GM10847 (cell line): ENCODE measurements around the gene DGAT2.

Source experiments
- POLR2A ChIP-seq: IDR thresholded peaks from 2 replicates; pipeline ENCODE4 v1.6.1; 2011; ENCODE audit not compliant: insufficient read length; ENCODE audit errors: extremely low read depth

Gene DGAT2

GRCh38 chr11:75822541-75822940 lies 54.0 kb downstream of the DGAT2 start:
- TF ChIP-seq POLR2A = no peak

- TF ChIP-seq POLR2A = no peak
Observed at GRCh38 chr11:75823415-75823814, 54.8 kb downstream of the DGAT2 start.

DNA sequence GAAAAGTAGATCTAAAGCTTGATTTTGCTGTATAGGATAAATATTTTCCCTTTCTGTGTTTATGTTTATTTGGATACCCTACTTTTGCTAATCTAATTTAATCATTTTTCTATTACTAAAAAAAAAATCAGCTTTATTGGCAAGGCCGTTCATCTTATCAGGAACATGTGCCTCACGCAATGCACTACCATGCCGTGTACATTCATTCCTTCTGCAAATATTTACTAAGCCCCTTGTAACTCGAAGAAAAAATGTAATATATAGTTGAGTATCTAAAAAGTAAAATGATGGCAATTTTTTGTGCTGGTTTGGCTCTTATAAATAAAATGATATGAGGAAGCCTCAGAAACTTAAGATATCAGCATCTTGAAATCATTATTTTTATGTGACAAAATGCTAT lies 55.4 kb downstream of the DGAT2 start:
- TF ChIP-seq POLR2A = no peak

DNA sequence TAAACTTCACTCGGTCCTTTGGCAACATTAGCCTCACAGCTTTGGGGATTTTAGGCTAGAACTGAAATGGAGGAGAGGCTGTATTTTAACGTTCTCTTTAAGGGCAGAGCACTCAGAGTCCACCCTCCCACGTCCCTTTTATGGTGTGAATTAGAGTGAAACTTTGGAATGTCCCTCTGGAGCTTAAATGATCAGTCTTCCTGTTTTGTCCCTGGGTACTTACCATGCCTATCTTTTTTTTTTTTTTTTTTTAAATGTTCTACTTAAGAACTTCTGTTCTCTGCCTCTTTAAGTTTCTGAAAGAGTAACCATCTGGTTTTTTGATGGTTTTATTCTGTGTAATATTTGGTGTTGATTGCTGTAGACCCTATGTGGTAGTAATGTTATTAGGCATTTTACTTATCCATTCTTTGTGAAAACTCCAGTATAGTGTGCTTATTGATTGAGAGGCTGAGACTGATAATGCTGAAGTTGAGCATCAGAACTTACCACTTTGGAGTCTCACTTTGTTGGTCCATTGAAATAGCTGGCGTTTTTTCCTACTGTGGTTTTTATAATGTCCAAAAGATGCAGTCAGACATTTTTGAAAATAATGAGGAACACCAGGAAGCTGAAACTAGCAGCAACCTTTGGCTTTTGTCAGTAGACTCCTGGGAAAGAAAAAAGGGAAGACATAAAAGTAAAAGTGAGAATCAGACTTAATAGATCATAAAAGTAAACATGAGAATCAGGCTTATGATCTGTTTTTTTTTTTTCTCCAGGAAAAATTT lies 58.1 kb downstream of the DGAT2 start:
- TF ChIP-seq POLR2A = no peak

DNA sequence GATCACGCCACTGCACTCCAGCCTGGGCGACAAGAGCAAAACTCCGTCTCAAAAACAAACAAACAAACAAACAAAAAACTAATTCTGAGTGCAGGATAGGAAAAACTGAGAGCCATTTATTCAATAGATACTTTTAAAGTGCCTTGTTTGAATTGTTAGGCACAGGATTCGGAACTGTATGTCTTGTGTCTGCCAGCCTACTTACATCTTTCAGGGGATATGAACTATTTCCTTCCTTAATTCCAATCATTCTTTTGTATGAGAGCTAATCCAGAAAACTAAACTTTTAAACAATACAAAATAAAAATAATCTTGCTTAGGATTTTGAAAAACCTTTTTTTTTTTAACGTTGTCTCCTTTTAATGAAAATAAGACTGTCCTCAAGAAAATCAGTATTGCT lies 59.0 kb downstream of the DGAT2 start:
- TF ChIP-seq POLR2A = no peak

DNA sequence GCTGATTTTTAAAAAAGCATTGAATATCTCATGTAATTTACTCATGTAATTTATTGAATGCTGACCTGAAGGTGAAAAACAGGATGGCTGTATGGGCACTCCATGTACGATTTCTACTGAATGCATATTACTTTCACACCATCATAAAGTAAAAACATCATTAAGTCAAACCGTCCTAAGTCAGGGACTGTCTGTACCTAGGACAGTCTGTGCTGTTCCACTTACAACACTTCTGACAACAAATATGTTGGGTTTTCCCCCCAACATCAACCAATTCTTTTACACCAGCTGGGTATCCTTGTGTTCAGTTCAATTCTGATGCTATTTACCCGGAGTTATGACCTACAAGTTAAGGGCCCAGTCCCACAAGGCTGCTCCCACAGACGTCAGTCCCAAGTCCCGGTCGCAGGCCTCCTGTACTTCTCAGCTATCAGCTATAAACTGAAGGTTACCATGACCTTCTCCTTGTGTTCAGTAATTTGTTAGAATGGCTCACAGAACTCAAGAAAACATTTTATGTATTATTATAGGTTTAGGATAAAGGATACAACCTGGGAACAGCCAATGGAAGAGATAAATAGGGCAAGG lies 63.4 kb downstream of the DGAT2 start:
- no peak for TF ChIP-seq POLR2A

DNA sequence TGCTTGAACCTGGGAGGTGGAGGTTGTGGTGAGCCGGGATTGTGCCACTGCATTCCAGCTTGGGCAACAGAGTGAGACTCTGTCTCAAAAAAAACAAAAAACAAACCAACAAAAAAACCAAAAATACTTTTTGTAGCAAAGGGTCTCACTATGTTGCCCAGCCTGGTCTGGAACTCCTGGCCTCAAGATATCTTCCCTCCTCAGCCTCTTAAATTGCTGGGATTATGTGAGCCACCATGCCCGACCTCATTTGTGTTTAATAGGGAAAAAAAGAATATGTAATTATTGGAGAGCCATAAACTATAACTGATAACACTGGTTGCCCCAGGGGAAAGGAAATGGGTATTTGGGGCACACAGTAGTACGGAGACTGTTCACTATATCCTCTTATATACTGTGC lies 66.2 kb downstream of the DGAT2 start:
- TF ChIP-seq POLR2A = no peak

- no peak for TF ChIP-seq POLR2A
Observed at GRCh38 chr11:75836417-75836816, 67.8 kb downstream of the DGAT2 start.

- TF ChIP-seq POLR2A = no peak
Observed at GRCh38 chr11:75839851-75840250, 71.3 kb downstream of the DGAT2 start.

DNA sequence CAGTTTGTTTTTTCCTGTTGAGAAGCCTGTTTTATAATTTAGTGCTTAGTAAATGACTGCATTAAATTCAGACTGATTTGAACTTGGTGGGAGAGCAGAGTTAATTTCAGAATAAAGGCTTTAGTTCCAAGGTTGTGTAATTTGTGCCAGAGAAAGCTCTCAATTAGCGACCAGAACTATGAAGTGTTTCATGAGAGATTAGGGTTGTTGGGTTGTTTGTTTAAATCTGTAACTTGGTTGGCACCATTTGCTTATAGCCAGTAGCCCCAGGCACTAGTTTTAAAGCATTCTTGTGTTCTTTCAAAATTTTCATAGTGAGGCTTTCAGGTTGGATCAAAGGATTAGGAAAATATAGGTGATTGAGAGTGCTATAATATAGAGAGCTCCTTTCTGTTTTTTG lies 71.9 kb downstream of the DGAT2 start:
- TF ChIP-seq POLR2A = no peak

- no peak for TF ChIP-seq POLR2A
Observed at GRCh38 chr11:75841739-75842138, 73.2 kb downstream of the DGAT2 start.

DNA sequence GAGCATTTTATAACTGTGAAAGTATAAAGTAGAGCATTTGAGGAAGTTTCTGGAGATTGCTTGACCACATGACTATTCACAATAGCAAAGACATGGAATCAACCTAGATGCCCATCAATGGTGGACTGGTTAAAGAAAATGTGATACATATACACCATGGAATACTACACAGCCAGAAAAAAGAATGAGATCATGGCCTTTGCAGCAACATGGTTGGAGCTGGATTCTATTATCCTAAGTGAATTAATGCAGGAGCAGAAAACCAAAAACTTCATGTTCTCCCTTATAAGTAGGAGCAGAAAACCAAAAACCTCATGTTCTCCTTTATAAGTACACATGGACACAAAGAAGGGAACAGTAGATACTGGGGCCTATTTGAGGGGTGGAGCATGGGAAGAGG lies 76.7 kb downstream of the DGAT2 start:
- TF ChIP-seq POLR2A = no peak

DNA sequence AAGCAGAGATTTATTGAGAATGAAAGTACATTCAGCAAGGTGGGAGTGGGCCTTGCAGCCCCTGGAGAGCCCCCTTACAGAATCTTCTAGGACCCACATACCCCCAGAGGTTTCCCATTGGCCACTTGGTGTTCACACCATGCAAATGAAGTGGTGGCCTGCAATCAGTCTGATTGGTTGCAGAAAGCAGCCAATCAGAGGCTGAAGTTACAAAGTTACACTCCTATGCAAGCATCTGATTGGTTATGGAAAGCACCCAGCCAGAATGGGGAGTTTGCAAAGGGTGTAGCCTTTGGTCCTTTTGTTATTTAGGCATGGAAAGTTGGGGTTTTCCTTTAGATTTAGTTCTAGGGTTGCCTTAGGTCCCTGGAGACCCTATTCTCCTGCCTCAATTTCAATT lies 81.3 kb downstream of the DGAT2 start:
- TF ChIP-seq POLR2A = no peak

DNA sequence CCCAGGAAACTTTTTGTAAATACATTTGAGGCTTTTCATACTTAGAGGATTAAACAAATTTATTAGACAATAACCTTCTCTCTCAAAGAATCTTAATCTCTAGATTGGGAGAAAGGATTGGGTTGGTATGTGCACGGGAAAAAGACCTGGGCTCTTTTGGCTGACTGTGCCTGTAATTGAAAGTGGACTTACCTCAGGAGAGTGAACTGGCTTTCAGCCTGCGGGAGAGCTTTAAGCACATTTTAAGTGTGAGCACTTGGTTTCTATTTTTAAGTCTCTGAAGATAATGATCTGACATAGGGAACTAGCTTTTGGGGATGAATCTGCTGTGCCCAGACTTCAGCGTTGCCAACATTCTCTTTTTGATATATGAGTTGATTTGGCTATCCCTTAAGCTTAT lies 82.2 kb downstream of the DGAT2 start:
- TF ChIP-seq POLR2A = no peak
